HG02870 (cell line): ENCODE results near the gene TSGA10.
A peak's percentile ranks its signal among the peaks of the same experiment; 100 is the strongest.
"Not testable (repeated sequence)": the region's sequence is repeated elsewhere in the genome, so short reads cannot be mapped to it uniquely, and the experiment has no call there.

ENCODE experiments used
- ATAC-seq: cut with Tn5 transposase; IDR thresholded peaks from one replicate; pipeline ENCODE4 v1.9.1; 2021; ENCODE audit warnings: mild to moderate bottlenecking, moderate library complexity; ENCODE audit not compliant: unreplicated experiment

TSGA10 gene, protein sequence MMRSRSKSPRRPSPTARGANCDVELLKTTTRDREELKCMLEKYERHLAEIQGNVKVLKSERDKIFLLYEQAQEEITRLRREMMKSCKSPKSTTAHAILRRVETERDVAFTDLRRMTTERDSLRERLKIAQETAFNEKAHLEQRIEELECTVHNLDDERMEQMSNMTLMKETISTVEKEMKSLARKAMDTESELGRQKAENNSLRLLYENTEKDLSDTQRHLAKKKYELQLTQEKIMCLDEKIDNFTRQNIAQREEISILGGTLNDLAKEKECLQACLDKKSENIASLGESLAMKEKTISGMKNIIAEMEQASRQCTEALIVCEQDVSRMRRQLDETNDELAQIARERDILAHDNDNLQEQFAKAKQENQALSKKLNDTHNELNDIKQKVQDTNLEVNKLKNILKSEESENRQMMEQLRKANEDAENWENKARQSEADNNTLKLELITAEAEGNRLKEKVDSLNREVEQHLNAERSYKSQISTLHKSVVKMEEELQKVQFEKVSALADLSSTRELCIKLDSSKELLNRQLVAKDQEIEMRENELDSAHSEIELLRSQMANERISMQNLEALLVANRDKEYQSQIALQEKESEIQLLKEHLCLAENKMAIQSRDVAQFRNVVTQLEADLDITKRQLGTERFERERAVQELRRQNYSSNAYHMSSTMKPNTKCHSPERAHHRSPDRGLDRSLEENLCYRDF

DNA sequence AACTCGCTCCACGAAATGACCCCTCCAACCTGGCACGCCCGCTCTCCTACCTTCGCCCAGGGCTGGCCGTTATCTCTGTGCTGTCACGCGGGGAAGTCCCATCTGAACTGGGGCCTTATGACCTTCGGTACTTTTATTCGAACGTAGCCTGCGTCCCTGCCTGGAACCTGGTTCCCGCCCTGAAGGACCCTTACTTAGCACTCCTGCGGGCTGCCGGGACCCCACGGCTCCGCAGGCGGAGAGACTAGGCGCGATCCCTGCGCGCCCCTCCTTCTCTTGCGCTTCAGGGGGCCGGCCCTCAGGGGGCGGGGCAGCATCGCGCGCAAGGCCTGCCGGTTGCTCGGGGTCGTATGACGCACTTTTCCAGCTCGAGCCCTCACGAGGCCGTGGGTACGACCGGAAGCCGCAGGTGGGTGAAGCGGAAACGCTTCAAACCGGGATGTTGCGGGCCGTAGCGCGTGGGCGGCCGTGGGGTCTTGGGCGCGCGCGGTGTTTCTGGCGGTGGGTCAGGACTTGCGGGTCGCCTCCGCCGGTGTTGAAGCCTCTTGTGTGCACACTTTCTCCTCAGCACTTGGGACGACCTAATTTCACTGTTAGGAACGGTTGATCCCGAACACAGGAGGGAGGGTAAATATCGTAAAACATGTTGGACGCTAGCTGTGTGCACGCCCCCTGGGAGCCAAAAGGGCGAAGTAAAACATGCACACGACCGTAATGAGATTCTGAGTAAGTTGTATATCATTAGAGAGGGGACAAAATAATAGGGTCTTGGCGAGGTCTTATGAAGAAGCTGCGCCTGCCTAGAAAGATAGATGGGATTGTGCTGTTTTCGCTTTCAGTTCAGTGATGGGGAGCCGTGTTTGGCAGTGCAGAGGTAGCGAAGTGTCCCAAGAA, at the start of gene TSGA10, which contains the start of gene LIPT1:
TSS of gene TSGA10 (minus strand) at position 300 of the 894 bp plus-strand sequence. CDS start 45,503 bp downstream, outside the sequence.
TSS of gene LIPT1 (plus strand) at position 325 of the 894 bp plus-strand sequence. CDS start 6,991 bp downstream, outside the sequence.
- peak; percentile 90 for ATAC-seq

DNA sequence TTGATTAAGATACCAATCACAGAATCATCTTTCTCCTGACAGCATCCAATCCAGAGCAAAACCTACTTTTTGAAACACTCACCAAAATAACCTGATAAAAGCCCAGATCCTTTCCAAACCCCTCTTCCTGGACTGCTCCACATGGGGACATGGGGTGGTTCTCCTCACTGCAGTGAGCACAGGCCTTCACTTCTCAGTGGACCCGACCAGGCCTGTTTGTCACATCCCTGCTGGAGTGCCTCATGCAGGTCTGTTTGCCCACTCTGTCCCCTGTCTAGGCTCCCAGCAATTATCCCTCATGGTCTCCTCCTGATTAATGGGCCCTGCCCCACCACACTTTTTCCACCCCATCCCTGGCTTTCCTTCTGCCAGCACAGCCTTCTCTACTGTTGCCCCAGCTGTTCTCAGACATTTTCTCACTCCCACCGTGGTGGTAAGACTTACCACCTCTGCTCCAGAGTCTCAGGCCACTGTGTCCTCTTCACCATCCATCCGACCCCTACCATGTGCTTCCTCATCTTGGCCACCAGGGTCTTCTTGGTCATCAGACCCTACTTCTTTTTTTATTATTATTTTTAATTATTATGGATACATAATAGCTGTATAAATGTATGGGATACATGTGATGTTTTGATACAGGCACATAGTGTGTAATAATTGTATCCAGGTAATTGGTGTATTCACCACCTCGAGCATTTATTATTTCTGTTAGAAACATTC, 47.4 kb upstream of the TSGA10 start:
- no peak for ATAC-seq

DNA sequence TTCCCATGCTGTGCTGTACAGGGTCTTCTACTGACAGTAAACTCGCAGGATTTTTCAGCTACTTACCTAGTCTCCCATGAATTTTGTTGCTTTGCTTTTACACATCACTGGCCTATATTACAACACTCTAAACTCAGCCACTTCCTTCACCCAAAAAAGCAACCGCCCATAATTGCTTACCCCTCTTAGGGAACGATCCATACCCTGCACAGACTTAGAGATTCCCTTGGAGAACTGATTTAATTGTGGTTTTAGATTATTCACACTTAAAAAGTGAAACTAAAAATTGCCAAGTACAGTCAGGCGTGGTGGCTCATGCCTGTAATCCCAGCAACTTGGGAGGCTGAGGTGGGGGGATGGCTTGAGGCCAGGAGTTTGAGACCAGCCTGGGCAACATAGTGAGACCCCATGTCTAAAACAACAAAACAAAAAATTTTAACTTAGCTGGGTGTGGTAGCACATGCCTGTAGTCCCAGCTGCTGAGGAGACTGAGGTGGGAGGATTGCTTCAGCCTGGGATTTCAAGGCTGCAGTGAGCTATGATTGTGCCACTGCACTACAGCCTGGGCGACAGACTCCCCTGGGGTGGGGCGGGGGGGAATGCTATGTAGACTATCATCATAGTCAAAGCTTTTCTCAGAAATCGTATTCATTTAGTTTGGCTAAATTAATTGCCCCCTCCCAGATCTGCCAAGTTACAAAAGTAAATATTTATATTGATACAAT, 45.5 kb upstream of the TSGA10 start:
- ATAC-seq: no peak

DNA sequence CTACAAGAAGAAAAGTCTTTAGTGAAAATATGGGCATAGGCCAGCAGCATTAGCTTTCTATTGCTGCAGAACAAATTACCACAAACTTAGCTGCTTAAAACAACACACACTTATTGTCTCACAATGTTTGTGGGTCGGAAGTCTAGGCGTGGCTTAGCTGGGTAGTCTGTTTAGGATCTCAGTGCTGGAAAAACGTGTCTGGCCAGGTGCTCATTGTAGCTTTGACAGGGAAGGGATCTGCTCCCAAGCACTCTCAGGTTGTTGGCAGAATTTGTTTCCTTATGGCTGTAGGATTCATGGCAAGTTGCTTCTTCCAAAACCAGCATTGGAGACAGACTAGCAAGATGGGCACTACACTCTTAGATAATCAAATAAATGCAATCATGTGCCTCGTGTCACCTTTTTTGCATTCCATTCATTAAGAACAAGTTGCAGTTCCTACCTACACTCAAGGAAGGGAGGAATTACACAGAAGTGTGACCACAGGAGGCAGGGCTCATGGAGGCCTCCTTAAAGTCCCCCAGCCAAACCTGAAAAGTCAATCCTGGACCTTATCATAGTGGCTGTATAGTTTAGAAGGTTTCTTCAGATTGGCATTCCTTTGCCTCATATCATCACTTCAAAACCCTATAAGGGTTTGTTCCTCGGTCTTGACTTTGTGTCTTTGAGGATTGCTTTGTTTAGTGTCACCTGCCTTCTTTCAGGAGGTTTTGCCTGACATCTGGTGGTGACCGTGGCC, 43.5 kb upstream of the TSGA10 start:
- no peak for ATAC-seq

DNA sequence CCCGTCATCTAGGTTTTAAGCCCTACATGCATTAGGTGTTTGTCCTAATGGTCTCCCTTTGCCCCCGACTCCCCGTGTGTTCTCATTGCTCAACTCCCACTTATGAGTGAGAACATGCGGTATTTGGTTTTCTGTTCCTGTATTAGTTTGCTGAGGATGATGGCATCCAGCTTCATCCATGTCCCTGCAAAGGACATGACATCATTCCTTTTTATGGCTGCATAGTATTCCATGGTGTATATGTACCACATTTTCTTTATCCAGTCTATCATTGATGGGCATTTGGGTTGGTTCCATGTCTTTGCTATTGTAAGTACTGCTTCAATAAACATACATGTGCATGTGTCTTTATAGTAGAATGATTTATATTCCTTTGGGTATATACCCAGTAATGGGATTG, 37.6 kb upstream of the TSGA10 start:
- not testable (repeated sequence) for ATAC-seq

DNA sequence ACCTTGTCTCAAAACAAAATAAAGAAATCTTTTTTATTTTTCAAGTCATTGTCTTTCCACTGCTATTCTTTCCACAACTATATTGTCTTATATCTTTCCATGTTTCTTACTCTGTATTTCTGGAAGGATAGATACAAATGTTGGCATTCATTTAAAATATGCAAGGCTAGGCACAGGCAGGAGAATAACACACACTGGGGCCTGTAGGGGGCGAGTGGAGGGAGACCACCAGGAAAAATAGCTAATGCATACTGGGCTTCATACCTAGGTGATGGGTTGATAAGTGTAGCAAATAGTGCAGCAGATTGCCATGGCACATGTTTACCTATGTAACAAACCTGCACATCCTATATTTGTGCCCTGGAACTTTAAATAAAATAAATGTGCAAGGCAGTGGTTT, 35.8 kb upstream of the TSGA10 start:
- ATAC-seq: no peak

DNA sequence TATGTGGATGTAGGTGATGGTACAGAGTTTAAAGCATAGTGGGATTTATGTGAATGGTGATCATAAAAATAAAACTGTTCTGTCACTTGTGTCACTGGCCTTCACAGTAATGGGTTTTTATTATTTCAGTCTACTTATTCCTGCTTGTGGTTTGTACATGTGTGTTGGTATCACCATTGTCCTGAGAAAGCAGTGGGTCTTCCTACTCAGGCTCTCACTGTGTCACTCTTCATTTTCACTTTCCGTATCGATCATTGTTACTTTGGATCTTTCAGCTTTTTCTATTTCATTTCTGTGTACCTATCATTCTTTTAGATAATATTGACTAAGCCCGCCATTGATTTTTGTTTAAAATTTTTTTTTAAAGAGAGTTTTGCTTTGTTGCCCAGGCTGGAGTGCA, 33.6 kb upstream of the TSGA10 start:
- ATAC-seq: no peak

DNA sequence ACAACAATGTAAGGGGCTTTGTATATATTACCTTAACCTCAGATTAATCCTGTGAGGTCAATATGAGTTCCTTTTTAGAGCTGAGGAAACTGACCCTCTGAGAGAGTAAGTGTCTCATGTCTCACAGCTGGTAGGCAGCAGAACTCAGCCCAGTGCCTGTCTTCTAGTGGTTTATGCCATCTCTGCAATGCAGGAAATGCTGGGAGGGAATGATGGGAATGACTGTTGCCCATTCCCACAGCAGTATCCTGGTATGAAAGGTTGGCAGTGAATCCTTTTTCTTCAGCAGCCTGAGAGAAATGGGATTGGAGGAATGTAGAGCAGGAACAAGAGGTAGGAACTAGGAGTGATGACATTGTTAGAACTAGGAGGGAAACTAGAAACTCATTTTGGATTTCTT, 32.3 kb upstream of the TSGA10 start:
- ATAC-seq: no peak

DNA sequence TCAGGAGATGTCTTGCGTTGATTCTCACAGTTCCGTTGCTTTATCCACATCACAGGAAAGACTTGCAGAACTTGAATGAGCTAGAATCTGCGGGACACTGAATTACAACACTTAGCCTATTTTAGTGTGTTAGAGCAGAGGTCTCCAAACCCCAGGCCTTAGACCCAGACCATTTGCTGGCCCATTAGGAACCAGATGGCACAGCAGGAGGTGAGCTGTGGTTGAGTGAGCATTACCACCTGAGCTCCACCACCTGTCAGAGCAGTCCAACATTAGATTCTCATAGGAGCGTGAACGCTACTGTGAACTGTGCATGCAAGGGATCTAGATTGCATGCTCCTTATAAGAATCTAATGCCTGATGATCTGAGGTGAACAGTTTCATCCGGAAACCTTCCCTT, 30.1 kb upstream of the TSGA10 start:
- ATAC-seq: no peak

DNA sequence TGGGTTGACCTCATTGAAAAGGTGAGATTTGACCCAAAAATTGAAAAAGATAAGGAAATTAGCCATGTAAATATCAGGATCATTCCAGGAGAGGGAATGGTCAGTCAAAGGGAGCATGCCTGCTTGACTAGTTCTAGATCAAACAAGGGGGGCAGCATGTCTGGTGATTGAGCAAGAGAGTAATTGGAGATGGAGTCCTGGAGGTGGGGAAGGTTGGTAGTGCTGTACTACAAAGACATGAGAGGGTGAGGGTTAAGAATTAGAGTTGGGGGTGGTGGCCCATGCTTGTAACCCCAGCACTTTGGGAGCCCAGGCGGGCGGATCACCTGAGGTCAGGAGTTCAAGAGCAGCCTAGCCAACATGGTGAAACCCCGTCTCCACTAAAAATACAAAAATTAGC, 28.3 kb upstream of the TSGA10 start:
- no peak for ATAC-seq

DNA sequence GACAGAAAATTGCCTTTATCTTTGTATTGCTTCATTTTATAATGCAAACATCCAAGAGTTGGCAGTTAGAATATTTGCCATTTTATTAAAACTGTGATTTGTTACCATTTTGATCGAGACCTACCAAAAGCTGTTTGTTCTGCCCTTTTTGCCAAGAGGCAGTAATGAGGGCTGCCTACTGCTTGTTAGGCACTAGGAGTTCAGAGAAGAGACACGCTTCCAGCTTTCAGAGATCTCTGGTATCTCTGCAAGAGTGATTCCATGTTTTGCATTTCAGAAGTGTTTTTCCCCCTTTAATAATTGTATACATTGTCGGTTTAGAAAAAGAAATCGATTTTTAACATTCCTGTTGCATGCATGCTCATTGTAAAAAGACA, 26.9 kb upstream of the TSGA10 start:
- no peak for ATAC-seq

DNA sequence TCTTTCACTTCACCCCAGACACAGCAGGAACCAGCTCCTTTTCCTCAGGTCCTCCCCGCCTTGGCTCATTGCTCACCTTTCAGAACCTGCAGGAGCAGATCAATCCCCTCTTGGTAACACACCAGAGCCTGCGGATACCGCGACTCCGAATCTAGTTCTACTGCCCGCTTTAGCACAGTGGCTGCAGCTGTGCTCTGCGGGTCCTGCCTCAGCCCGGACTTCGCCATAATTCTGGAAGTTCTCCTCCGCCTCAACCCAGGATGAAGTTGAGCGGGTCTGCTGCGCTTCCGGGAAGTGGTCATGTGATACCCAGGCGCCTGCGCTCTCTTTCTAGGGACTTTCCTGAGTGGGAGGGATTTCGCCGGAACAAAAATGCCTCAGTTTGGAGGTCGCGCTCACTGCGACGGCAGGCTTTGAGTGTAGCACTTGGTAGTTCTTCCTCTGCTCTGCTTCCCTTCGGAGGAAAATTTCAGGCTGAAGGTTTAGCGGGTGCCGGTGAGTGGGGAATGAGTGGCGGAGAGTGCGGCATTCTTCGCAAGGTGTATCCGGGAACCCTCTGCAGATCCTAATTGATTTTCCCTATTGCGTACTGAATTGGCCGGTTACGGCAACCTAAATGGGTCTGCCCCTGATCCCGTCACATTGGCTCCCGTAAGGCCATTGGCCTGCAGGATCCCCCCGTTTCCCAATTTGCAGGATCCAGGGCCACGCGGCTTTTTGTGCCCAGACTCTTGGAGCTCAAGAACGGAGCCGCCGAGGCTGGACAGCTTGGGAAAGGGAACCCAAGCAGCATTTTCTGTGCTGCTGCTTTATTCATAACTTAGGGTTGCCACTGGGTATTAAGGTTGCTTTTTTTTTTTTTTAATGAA, 26.2 kb upstream of the TSGA10 start, which contains the start of the genes MITD1 and MRPL30:
TSS of gene MITD1 (minus strand) at position 304 of the 869 bp plus-strand sequence. CDS start at position 227, 77 bp downstream.
TSS of gene MRPL30 (plus strand) at position 430 of the 869 bp plus-strand sequence. CDS start 5,020 bp downstream, outside the sequence.
- peak; percentile 92 for ATAC-seq

DNA sequence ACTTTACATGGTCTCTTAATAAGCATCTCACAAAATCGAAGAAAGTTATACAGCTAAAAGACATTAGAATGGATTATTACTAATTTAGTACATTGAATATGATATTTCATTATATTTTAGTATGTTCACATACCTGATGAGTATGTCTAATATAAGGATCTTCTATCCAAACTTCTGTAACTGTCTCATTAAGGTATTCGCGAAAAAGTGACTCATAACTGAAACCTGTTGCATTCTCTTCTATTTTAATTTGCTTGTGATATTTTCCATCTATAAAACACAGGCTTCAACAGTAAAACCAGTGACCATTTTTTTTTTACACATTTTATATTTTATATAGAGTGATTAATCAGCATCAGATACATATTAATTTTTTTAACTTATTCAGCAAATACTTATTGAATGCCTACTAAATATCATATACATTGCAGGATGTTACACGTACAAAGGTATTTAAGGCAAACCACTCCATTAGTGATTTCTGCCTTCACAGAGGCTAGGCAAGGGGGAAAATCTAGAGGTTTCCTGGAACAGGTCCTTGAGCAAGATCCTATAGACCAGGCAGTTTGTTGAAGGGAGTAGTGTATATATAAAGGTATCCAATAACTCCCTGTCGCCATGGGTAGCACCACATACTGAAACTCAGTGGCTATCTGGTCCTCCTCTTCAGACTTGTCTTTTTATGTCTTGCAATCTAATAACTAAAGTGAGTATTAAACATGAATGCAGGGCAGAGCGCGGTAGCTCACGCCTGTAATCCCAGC, 16.8 kb upstream of the TSGA10 start:
- ATAC-seq: no peak

DNA sequence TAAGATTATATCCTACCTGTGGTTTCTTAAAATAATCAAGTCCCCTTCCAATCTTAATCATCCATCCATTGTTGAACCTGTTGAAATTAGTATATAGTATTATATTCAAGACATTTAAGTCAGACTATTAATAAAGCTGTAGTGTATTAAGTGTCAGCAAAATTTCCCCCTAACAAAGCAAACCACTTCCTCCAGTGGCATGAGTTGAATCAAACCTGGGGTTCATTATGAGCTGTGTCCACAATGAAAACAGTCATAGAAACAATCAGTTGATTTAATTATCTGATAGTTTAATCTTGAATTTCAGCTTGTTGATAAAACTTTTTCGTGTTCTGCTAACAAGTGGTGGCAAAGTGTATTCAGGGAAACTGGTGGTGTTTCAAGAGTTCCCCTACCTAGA, 14.8 kb upstream of the TSGA10 start:
- no peak for ATAC-seq

DNA sequence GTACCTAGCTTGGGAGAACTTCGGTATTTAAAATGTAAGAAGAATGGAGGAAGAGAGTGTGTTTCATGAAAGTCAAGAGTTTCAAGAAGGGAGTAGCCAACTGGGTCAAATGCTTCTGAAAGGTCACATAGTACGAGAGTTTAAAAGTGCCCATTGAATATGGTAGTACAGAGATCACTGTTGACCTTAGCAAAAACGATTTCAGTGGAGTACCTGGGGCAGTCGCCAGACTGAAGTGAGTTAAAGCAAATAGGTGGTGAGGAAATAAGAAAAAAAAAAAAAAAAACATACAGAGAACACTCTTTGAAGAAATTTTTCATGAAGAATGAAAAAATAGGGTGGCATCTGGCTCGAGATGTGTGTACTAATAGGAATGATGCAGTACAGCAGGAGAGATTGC, 11.5 kb upstream of the TSGA10 start:
- no peak for ATAC-seq

DNA sequence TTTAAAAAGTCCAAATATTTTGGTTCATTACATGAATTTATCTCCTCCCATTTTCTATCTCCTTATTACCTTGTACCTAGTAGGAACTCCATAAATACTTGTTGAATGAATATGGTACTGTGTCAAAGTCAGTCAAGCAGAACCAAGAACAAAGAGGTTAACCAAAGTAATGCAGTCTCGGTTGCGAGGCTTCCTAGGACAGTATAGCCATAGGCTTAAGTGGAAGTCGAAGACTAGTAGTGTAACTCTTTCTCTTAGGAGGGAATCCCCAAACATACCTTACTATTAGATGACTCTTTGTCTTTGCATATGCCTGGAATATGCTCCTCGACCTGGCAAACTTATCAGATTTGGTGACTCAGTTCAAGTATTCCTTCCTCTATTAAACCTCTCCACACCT, 4.9 kb upstream of the TSGA10 start:
- no peak for ATAC-seq

DNA sequence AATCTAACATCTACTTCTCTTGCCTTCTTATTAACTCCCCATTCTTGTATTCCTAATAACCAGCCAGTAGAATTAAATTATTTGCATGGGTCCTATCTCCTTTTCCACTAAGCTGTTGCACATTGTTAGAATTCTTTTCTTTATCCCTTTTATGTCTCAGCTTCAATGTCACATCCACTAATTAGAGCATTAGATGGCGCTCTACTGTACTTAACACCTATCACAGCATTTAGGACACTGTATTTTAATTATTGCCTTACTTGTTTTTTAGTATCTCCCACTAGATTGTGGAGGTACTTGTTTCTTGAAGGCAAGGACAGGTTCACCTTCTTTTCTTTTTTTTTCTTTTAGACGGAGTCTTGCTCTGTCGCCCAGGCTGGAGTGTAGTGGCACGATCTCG, 3.9 kb upstream of the TSGA10 start:
- ATAC-seq: no peak
